A549 (cell line): ENCODE results near the gene NRN1. TPM values are rescaled to one million over a fixed set of nuclear protein-coding genes. Genes with fewer than 3 reads are reported as not detected.

Experiments
- ATAC-seq, 2 experiments: fragments of 200-7000 bp in 1 of 2; fragments of >200 bp in 1 of 2; cut with Nextera tagmentation in 1 of 2; cut with Tn5 transposase in 1 of 2; 3 replicates each; pipeline versions ENCODE4 v1.8.0 to v1.9.1; 2018 to 2020; ENCODE audit warnings: mild to moderate bottlenecking in 1 of 2, moderate library complexity in 1 of 2
- CTCF ChIA-PET: fragments of 300-600 bp; sonication (Branson Sonifier 250); formaldehyde crosslinking; extraction: SDS; loops from one replicate; lab custom pipeline; 2021; ENCODE audit warnings: antibody characterized with exemption, inconsistent platforms; lab: Yijun Ruan, JAX
- POLR2A ChIA-PET: fragments of 350-600 bp; formaldehyde crosslinking; extraction: SDS; loops from one replicate; lab custom pipeline; 2021; ENCODE audit warnings: antibody characterized with exemption, inconsistent platforms; lab: Yijun Ruan, JAX
- DNase-seq, 2 experiments: peaks; one replicate each; pipeline versions ENCODE4 v3.0.0 to v3.0.0-alpha.2; 2011 to 2016; ENCODE audit warnings: low read depth in 1 of 2, low spot score in 1 of 2
- FAIRE-seq: peaks from 2 replicates; lab custom pipeline; 2011; peaks lifted over from hg19 to GRCh38; lab: Jason Lieb, UNC
- H3K27ac ChIP-seq, 2 experiments: fragments of >200 bp; sonication (Bioruptor Twin); formaldehyde crosslinking; 3 replicates each; pipeline ENCODE4 v1.5.1; 2016 to 2017
- H3K4me1 ChIP-seq: fragments of >200 bp; sonication (Bioruptor Twin); formaldehyde crosslinking; 3 replicates; pipeline ENCODE4 v1.6.1; 2016
- H3K4me2 ChIP-seq: fragments of >200 bp; sonication (Bioruptor Twin); formaldehyde crosslinking; 3 replicates; pipeline ENCODE4 v1.6.1; 2016
- H3K4me3 ChIP-seq: fragments of >200 bp; sonication (Bioruptor Twin); formaldehyde crosslinking; 3 replicates; pipeline ENCODE4 v1.5.1; 2016
- H3K9me3 ChIP-seq: fragments of >200 bp; sonication (Bioruptor Twin); formaldehyde crosslinking; 3 replicates; pipeline ENCODE4 v1.6.1; 2016
- CBX8 ChIP-seq: fragments of 200-600 bp; sonication (generic); IDR thresholded peaks from 2 replicates; pipeline ENCODE4 v1.6.1; 2016
- CEBPB ChIP-seq, 2 experiments: fragments of >200 bp in 1 of 2; sonication (Bioruptor Twin) in 1 of 2; formaldehyde crosslinking in 1 of 2; IDR thresholded peaks; 2 replicates each; pipeline ENCODE4 v1.6.1; 2012 to 2016
- FOSB ChIP-seq: fragments of 250-450 bp; sonication (Bioruptor Pico); IDR thresholded peaks from 2 replicates; pipeline ENCODE4 v1.5.0; 2020; ENCODE audit warnings: mild to moderate bottlenecking, moderate library complexity
- FOXS1 ChIP-seq: fragments of 250-450 bp; sonication (Bioruptor Pico); IDR thresholded peaks from 2 replicates; pipeline ENCODE4 v1.5.0; 2020; ENCODE audit warnings: mild to moderate bottlenecking, moderate library complexity
- HEYL ChIP-seq: fragments of 250-450 bp; sonication (Bioruptor Pico); IDR thresholded peaks from 2 replicates; pipeline ENCODE4 v1.8.0; 2021; ENCODE audit warnings: mild to moderate bottlenecking, moderate library complexity
- HOXB13 ChIP-seq: fragments of 250-450 bp; sonication (Bioruptor Pico); IDR thresholded peaks from 2 replicates; pipeline ENCODE4 v1.5.0; 2020; ENCODE audit warnings: low read depth, mild to moderate bottlenecking, moderate library complexity
- HOXB5 ChIP-seq: fragments of 250-450 bp; sonication (Bioruptor Pico); IDR thresholded peaks from 2 replicates; pipeline ENCODE4 v1.5.0; 2020; ENCODE audit warnings: mild to moderate bottlenecking, moderate library complexity
- JUN ChIP-seq, 2 experiments: fragments of >200 bp; sonication (Bioruptor Twin); formaldehyde crosslinking; IDR thresholded peaks; 2 replicates in 1 of 2; 3 replicates in 1 of 2; pipeline ENCODE4 v1.6.1; 2016 to 2017
- MAZ ChIP-seq: fragments of 150-350 bp; IDR thresholded peaks from 2 replicates; pipeline ENCODE4 v1.6.1; 2014; ENCODE audit warnings: antibody characterized with exemption, low read depth, low read length, borderline replicate concordance
- RARB ChIP-seq: fragments of 250-450 bp; sonication (Bioruptor Pico); IDR thresholded peaks from 2 replicates; pipeline ENCODE4 v1.8.0; 2021; ENCODE audit warnings: mild to moderate bottlenecking, moderate library complexity
- RCOR1 ChIP-seq: fragments of 150-350 bp; IDR thresholded peaks from 2 replicates; pipeline ENCODE4 v1.6.1; 2014; ENCODE audit warnings: antibody characterized with exemption, low read length, low read depth
- SMC3 ChIP-seq: fragments of >200 bp; sonication (Bioruptor Twin); formaldehyde crosslinking; IDR thresholded peaks from 3 replicates; pipeline ENCODE4 v1.6.1; 2018; ENCODE audit warnings: inconsistent platforms
- ZNF302 ChIP-seq: fragments of 250-450 bp; sonication (Bioruptor Pico); IDR thresholded peaks from 2 replicates; pipeline ENCODE4 v1.9.0; 2021; ENCODE audit warnings: inconsistent platforms, mild to moderate bottlenecking, moderate library complexity
- WGBS: methylation state at CpG from one replicate; pipeline ENCODE4 v1.1.6; 2017; ENCODE audit errors: missing lambda C conversion rate; 5-methylcytosine and 5-hydroxymethylcytosine counted together
- polyA plus RNA-seq, 4 experiments: library from polyadenylated mRNA; depleted of rRNA in 3 of 4; stranded (reverse); fragments of >200 nt; fragmentation: RNase III in 1 of 4; extraction: RNeasy Plus Mini Kit Qiagen cat#74134 plus additional on column Dnase treatment in 1 of 4; gene quantifications; 2 replicates in 3 of 4; 3 replicates in 1 of 4; pipeline ENCODE4 v1.2.3, GENCODE V29; 2011 to 2017
- TF ChIP-seq, protein P1 (sequence below): fragments of >200 bp; sonication (Bioruptor Twin); formaldehyde crosslinking; IDR thresholded peaks from 3 replicates; pipeline ENCODE4 v1.5.1; 2016
- TF ChIP-seq, protein P2 (sequence below): fragments of 150-350 bp; IDR thresholded peaks from 2 replicates; pipeline ENCODE4 v1.6.1; 2014; ENCODE audit warnings: low read depth, mild to moderate bottlenecking, low read length
- TF ChIP-seq, protein P3 (sequence below): IDR thresholded peaks from 2 replicates; pipeline ENCODE4 v1.6.1; 2012
- TF ChIP-seq, protein P4 (sequence below): fragments of 250-450 bp; sonication (Bioruptor Pico); IDR thresholded peaks from 2 replicates; pipeline ENCODE4 v1.5.0; 2020; ENCODE audit warnings: low read depth, mild to moderate bottlenecking, moderate library complexity
- TF ChIP-seq, protein P5 (sequence below): IDR thresholded peaks from 2 replicates; pipeline ENCODE4 v1.6.1; 2012; ENCODE audit warnings: low read depth, borderline replicate concordance
- TF ChIP-seq, protein P6 (sequence below): fragments of 200-600 bp; sonication (generic); IDR thresholded peaks from 2 replicates; pipeline ENCODE4 v1.6.1; 2016; ENCODE audit warnings: antibody characterized with exemption, mild to moderate bottlenecking, moderate library complexity

The NRN1 gene
- polyA plus RNA-seq, 2 of the 4 experiments (the other 2 are of a cell fraction), result 0.35 to 0.39 TPM

DNA sequence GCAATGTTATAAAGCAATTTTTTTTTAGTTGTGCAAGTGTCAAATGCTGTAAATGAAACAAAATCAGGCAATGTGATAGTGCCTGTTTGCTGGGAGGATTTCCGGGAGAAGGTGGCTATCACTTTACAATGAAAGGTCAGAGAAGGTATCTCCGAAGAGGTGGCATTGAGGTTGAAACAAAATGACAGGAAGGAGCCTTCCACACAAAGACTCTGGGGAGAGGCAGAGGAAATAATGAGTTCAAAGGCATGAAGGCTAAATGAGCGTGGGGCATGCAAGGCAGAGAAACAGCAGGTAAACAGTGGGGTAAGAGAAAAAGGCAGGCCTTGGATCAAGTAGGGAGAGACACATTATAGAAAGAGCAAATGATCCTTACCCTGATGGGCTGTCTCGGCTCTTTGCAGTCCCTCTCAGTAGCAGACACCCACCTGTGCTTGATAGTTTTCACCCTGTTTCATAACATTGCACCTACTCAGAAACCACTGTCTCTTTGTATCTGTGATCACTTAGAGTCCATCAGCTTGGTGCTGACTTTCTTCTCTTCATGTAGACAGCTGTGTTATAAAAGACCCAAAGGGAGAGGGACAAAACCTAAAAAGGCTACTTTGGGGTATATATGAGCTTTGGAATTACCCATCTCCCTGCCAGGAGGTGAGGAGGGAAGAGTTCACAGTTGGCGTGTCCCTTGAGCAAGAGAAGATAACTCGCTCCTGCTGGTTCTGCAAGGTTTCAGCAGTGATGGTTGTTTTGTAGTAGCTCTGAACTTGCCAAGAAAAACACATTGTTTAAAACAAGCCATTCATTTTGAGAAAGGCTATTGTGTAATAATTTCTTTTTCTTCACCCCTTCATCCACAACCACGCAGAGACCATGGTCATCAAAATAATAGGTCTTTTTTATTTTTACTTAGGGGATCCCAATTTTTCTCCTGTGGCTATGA lies 22.3 kb downstream of the NRN1 start:
- no peaks in the 10 kb centered on the region for H3K4me1 ChIP-seq
- no peak for DNase-seq
- no peak overlapping the region for H3K4me2 ChIP-seq
- H3K9me3 ChIP-seq, result no peaks in the 10 kb centered on the region
- ChIA-PET CTCF (interaction anchor here (0.5 to 1.3 kb wide), 3 partner anchors 15 to 636 kb away, joined by 3 to 5 read pairs (median 3); no protein-coding TSS in a partner anchor), POLR2A (no interaction called here)
- no peak overlapping the region for H3K4me3 ChIP-seq
- ATAC-seq, result no peak
- 34% methylated on average over 7 of the region's 7 CpGs for WGBS
- no peak for TF ChIP-seq JUN (IDR thresholded peaks at IDR 0.05)
- TF ChIP-seq FOSB (CRISPR knock-in tag), result no peak
- TF ChIP-seq RCOR1, result no peak
- TF ChIP-seq HOXB5 (CRISPR knock-in tag), result no peak
- no peak for TF ChIP-seq HOXB13
- TF ChIP-seq FOXS1 (CRISPR knock-in tag), result no peak
- no peak for TF ChIP-seq MAZ
- TF ChIP-seq, protein P1, sequence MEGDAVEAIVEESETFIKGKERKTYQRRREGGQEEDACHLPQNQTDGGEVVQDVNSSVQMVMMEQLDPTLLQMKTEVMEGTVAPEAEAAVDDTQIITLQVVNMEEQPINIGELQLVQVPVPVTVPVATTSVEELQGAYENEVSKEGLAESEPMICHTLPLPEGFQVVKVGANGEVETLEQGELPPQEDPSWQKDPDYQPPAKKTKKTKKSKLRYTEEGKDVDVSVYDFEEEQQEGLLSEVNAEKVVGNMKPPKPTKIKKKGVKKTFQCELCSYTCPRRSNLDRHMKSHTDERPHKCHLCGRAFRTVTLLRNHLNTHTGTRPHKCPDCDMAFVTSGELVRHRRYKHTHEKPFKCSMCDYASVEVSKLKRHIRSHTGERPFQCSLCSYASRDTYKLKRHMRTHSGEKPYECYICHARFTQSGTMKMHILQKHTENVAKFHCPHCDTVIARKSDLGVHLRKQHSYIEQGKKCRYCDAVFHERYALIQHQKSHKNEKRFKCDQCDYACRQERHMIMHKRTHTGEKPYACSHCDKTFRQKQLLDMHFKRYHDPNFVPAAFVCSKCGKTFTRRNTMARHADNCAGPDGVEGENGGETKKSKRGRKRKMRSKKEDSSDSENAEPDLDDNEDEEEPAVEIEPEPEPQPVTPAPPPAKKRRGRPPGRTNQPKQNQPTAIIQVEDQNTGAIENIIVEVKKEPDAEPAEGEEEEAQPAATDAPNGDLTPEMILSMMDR, result no peak
- no peak for TF ChIP-seq CBX8
- TF ChIP-seq CEBPB (IDR thresholded peaks at IDR 0.05), result no peak
- TF ChIP-seq, protein P2, sequence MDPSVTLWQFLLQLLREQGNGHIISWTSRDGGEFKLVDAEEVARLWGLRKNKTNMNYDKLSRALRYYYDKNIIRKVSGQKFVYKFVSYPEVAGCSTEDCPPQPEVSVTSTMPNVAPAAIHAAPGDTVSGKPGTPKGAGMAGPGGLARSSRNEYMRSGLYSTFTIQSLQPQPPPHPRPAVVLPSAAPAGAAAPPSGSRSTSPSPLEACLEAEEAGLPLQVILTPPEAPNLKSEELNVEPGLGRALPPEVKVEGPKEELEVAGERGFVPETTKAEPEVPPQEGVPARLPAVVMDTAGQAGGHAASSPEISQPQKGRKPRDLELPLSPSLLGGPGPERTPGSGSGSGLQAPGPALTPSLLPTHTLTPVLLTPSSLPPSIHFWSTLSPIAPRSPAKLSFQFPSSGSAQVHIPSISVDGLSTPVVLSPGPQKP, result no peak
- TF ChIP-seq RARB, result no peak
- no peak overlapping the region for H3K27ac ChIP-seq
- FAIRE-seq, result no peak

DNA sequence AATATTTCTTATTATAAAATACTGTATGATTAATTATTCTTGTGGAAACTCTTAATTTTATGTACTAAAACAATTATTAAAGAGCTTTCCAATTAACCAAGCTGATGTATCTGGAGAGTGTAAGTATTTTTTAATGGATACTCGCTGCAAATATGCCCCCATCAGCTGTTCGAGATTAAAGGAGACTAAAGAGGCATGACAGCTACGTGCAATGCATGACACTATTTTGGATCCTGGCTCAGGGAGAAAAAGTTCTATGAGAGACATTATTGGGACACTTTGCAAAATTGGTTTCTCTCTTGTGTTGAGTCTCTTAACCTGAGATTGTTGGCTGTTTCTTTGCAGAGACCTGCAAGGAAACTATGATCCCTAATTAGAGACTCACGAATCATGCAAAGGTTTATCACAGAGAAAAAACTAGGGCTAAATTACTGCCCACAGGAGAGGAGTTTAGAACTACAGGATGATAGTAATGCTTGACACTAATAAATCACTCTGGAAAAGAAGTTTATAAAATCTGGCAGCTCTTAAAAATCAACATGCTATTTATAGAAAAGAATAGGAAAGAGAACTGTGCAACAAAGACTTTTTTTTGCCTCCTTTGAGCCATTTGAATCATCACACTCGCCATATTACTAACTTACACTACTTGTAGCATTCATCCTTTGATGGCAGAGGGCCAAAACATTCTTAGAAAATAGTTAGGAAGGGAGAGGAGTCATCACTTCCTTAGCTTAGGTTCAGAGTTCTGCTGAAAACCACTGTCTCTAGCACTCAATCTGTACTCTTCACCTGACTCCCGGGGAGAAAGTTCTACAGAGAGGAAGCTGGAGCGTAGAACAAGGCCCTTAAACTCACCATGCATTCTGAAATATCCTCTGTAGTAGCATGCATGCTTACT lies 25.3 kb downstream of the NRN1 start:
- CTCF ChIA-PET, result no interaction called here
- H3K4me3 ChIP-seq, result no peak overlapping the region
- no peak overlapping the region for H3K27ac ChIP-seq
- H3K4me1 ChIP-seq, result no peaks in the 10 kb centered on the region
- DNase-seq, result no peak
- TF ChIP-seq HEYL (CRISPR knock-in tag) (no peak), CBX8 (no peak), FOXS1 (CRISPR knock-in tag) (no peak), SMC3 (no peak), RARB (no peak), CEBPB (IDR thresholded peaks at IDR 0.05) (no peak)
- TF ChIP-seq, protein P3, sequence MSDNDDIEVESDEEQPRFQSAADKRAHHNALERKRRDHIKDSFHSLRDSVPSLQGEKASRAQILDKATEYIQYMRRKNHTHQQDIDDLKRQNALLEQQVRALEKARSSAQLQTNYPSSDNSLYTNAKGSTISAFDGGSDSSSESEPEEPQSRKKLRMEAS, result no peak
- TF ChIP-seq, all 56 proteins: peak for 0
- POLR2A ChIA-PET, result no interaction called here
- FAIRE-seq (no peak), ATAC-seq (no peak)
- Histone ChIP-seq H3K9me3 (no peaks in the 10 kb centered on the region), H3K4me2 (no peak overlapping the region)
- WGBS, result 5% methylated on average over 7 of the region's 7 CpGs

DNA sequence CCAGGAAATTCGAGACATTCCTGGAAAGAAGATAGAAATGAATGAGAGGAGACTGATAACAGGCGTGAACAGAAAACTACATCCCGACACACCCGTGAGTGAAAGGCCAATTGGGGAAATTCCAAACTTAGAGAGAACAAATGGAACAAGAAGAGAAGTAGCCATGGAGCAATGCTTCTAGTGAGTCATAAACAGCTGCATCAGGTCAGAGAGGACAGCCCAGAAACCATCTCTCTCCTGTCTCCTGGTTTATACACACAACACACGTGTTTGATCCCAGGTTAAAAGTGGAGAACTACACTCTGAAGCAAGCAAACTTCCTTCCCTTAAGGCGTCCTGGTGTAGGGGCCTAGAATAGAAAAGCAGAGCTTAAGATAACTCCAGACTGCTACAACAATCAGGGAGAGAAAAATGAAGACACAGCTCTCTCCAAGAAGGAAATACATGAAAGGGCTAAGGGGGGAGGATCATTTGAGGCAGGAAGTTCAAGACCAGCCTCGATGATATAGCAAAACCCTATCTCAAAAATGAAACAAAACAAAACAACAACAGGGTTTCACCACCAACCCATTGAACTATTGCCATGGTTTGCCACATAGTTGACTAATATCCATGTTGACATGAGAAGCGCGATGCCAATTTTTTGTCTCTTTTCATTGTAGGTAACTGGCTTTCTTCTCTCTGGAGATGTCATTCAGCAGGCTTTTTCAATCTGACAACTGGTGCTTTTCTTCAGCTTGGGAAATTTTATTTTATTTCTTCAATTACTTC lies 26.9 kb downstream of the NRN1 start:
- DNase-seq (no peak), ATAC-seq (no peak), FAIRE-seq (no peak)
- Histone ChIP-seq H3K9me3 (no peaks in the 10 kb centered on the region), H3K4me2 (no peak overlapping the region), H3K27ac (no peak overlapping the region), H3K4me1 (no peaks in the 10 kb centered on the region), H3K4me3 (no peak overlapping the region)
- WGBS, result 34% methylated on average over 9 of the region's 9 CpGs
- CTCF ChIA-PET, result interaction anchor here (1.7 kb wide), 1 partner anchor 509 kb away, joined by 3 read pairs; no protein-coding TSS in a partner anchor
- POLR2A ChIA-PET, result no interaction called here
- TF ChIP-seq, protein P4, sequence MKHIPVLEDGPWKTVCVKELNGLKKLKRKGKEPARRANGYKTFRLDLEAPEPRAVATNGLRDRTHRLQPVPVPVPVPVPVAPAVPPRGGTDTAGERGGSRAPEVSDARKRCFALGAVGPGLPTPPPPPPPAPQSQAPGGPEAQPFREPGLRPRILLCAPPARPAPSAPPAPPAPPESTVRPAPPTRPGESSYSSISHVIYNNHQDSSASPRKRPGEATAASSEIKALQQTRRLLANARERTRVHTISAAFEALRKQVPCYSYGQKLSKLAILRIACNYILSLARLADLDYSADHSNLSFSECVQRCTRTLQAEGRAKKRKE (CRISPR knock-in tag), result no peak
- TF ChIP-seq, protein P5, sequence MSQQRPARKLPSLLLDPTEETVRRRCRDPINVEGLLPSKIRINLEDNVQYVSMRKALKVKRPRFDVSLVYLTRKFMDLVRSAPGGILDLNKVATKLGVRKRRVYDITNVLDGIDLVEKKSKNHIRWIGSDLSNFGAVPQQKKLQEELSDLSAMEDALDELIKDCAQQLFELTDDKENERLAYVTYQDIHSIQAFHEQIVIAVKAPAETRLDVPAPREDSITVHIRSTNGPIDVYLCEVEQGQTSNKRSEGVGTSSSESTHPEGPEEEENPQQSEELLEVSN, result no peak
- no peak for TF ChIP-seq CEBPB (IDR thresholded peaks at IDR 0.05)
- no peak for TF ChIP-seq RARB
- TF ChIP-seq, protein P6, sequence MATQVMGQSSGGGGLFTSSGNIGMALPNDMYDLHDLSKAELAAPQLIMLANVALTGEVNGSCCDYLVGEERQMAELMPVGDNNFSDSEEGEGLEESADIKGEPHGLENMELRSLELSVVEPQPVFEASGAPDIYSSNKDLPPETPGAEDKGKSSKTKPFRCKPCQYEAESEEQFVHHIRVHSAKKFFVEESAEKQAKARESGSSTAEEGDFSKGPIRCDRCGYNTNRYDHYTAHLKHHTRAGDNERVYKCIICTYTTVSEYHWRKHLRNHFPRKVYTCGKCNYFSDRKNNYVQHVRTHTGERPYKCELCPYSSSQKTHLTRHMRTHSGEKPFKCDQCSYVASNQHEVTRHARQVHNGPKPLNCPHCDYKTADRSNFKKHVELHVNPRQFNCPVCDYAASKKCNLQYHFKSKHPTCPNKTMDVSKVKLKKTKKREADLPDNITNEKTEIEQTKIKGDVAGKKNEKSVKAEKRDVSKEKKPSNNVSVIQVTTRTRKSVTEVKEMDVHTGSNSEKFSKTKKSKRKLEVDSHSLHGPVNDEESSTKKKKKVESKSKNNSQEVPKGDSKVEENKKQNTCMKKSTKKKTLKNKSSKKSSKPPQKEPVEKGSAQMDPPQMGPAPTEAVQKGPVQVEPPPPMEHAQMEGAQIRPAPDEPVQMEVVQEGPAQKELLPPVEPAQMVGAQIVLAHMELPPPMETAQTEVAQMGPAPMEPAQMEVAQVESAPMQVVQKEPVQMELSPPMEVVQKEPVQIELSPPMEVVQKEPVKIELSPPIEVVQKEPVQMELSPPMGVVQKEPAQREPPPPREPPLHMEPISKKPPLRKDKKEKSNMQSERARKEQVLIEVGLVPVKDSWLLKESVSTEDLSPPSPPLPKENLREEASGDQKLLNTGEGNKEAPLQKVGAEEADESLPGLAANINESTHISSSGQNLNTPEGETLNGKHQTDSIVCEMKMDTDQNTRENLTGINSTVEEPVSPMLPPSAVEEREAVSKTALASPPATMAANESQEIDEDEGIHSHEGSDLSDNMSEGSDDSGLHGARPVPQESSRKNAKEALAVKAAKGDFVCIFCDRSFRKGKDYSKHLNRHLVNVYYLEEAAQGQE, result no peak
- TF ChIP-seq ZNF302, result no peak
